MCF 10A (cell line): ENCODE results near the gene NOP14. TPM values are rescaled to one million over a fixed set of nuclear protein-coding genes. Genes with fewer than 3 reads are reported as not detected.
A peak's percentile ranks its signal among the peaks of the same experiment; 100 is the strongest.
"Not testable (repeated sequence)": the region's sequence is repeated elsewhere in the genome, so short reads cannot be mapped to it uniquely, and the experiment has no call there.

Experiments
- BruUV-seq: library from RNA; stranded (reverse); fragments of 400-500 nt; replicated peaks from 2 replicates; lab custom pipeline; 2021; lab: Mats Ljungman, UMichigan
- CTCF ChIA-PET: fragments of 300-600 bp; sonication (Branson Sonifier 250); formaldehyde crosslinking; extraction: SDS; loops from one replicate; lab custom pipeline; 2021; ENCODE audit warnings: antibody characterized with exemption, inconsistent platforms; lab: Yijun Ruan, JAX
- POLR2A ChIA-PET: fragments of 300-600, 350-650 bp; sonication (Branson Sonifier 250); formaldehyde crosslinking; extraction: SDS; loops from one replicate; lab custom pipeline; 2020; ENCODE audit warnings: antibody characterized with exemption, inconsistent platforms; lab: Yijun Ruan, JAX
- DNase-seq: peaks from one replicate; pipeline ENCODE4 v3.0.0-alpha.2; 2018; ENCODE audit not compliant: unreplicated experiment
- H3K27ac Mint-ChIP-seq: one replicate; pipeline ENCODE4 v1.8.0; 2022; ENCODE audit warnings: mild to moderate bottlenecking, low read depth, mixed read lengths; ENCODE audit not compliant: unreplicated experiment
- H3K27me3 Mint-ChIP-seq: one replicate; pipeline ENCODE4 v1.8.0; 2022; ENCODE audit warnings: mixed read lengths; ENCODE audit not compliant: insufficient read depth, unreplicated experiment
- H3K36me3 Mint-ChIP-seq: one replicate; pipeline ENCODE4 v1.8.0; 2022; ENCODE audit warnings: mild to moderate bottlenecking, moderate library complexity, mixed read lengths; ENCODE audit not compliant: insufficient read depth, unreplicated experiment
- H3K4me1 Mint-ChIP-seq: one replicate; pipeline ENCODE4 v1.8.0; 2022; ENCODE audit warnings: mixed read lengths; ENCODE audit not compliant: insufficient read depth, unreplicated experiment
- H3K4me3 Mint-ChIP-seq: one replicate; pipeline ENCODE4 v1.8.0; 2022; ENCODE audit warnings: mild to moderate bottlenecking, moderate library complexity, mixed read lengths; ENCODE audit not compliant: unreplicated experiment
- H3K9me3 Mint-ChIP-seq: one replicate; pipeline ENCODE4 v1.8.0; 2022; ENCODE audit warnings: mixed read lengths; ENCODE audit not compliant: unreplicated experiment
- intact Hi-C: fragments of 100-400 bp; cut with micrococcal nuclease; formaldehyde crosslinking; loops from 2 replicates; pipeline ENCODE4 v1.14.1; 2022
- total RNA-seq: library from RNA; stranded (reverse); gene quantifications from 2 replicates; pipeline ENCODE4 v1.2.3, GENCODE V29; 2022
- TF ChIP-seq, protein P1 (sequence below): fragments of 200-600 bp; IDR thresholded peaks from one replicate; pipeline ENCODE4 v1.8.0; 2022; ENCODE audit warnings: antibody characterized with exemption, mild to moderate bottlenecking; ENCODE audit not compliant: unreplicated experiment

The NOP14 gene
- total RNA-seq, 1 experiment from 2014 or later: 65.6 TPM

DNA sequence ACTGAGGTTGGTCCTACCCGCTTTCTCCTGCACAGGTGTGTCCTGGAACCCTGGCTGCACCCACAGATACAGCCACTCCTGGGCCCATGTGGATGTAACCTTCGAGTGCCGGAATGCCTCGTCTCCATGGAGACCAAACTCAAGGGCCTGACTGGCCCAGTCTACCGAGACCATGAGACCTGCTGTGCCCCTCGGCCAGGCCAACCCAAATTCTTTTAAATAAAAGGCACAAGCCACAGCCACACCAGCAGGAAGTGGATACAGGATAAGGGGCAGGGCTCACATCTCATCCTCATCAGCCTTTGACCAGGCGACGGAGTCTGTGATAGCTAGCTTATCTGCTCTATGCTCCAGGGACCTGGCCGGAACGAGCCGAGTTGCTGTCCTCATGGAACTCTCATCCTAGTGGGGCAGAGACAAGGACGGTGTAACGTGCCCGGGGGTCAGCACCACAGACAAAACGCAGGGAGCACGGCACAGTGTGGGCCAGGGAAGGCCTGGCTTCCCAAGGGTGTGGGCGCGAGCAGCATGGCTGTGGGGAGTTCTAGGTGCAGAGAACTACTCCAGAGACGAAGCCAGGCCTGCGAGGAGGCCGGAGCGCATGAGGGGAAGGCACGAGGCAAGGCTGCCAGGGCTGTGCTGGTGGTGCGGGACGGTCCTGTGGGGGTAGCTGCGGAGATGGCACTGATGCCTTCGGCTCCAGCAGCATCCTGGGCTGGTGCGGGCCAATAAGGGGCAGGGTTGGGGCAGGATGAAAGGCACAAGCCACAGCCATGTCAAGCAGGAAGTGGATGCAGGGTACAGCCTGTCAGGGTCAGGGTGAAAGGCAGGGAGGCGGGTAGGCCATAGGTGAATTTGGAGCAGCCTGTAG is 22.7 kb downstream of the NOP14 start:
- intact Hi-C loops: no loop called here
- ChIA-PET POLR2A (interaction anchor here (0.6 to 0.9 kb wide), 2 partner anchors 23 to 193 kb away, joined by 3 read pairs; partner anchors contain the start of gene GRK4), CTCF (interaction anchor here (1.1 kb wide), 1 partner anchor 13 kb away, joined by 3 read pairs; no protein-coding TSS in a partner anchor)
- Mint-ChIP-seq H3K27me3 (no peaks in the 10 kb centered on the region), H3K9me3 (no peaks in the 10 kb centered on the region), H3K4me3 (no peak overlapping the region), H3K4me1 (peaks cover 26% of the 10 kb centered on the region), H3K27ac (no peak overlapping the region), H3K36me3 (peaks cover 91% of the 10 kb centered on the region)
- TF ChIP-seq, protein P1, sequence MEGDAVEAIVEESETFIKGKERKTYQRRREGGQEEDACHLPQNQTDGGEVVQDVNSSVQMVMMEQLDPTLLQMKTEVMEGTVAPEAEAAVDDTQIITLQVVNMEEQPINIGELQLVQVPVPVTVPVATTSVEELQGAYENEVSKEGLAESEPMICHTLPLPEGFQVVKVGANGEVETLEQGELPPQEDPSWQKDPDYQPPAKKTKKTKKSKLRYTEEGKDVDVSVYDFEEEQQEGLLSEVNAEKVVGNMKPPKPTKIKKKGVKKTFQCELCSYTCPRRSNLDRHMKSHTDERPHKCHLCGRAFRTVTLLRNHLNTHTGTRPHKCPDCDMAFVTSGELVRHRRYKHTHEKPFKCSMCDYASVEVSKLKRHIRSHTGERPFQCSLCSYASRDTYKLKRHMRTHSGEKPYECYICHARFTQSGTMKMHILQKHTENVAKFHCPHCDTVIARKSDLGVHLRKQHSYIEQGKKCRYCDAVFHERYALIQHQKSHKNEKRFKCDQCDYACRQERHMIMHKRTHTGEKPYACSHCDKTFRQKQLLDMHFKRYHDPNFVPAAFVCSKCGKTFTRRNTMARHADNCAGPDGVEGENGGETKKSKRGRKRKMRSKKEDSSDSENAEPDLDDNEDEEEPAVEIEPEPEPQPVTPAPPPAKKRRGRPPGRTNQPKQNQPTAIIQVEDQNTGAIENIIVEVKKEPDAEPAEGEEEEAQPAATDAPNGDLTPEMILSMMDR: no peak
- no TSS peak for BruUV-seq
- no peak for DNase-seq

DNA sequence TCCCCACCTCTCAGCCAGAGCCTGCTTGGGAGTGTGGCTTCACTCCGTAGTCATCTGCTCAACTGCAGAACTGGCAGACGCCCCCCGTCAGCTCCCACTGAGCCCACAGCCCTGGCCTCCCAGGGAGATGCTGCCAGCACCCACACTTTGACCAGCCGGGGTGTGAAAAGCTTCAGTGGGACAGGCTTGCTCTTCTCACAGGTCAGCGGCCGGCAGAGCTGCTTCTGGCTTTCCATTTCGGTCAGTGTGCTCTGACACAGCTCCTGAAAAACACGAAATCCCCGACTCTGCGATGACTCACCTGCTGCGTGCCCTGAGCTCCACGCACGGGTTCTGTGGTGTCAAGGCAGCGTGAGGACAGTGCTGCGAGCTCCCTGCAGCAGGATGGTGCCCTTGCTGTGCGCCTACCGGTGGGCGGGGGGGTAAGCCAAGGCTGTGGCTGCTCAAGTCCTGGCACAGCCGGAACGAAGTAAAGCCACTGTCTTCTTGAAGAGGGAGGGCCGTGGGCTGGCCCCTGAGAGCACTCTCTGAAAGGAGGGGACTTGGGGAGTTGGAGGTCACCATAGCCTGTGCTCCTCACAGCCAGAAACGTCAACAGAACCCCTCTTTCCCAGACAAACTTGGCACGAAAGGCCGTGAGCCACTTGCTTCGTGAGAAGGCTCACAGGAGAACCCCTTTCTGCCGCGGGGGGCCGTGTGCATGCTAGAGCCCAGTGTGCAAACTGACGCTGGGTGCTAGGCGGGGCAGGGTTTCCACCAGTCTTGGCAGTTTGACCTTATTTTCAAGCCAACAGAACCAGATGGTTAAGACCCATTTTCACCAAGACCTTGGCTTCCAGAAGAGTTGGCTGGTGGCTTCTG is 23.6 kb downstream of the NOP14 start:
- peaks cover 82% of the 10 kb centered on the region for H3K36me3 Mint-ChIP-seq
- intact Hi-C loops: loop anchor here (5.0 kb wide), 1 partner anchor 97 kb away; the partner anchor contains the start of gene ADD1

DNA sequence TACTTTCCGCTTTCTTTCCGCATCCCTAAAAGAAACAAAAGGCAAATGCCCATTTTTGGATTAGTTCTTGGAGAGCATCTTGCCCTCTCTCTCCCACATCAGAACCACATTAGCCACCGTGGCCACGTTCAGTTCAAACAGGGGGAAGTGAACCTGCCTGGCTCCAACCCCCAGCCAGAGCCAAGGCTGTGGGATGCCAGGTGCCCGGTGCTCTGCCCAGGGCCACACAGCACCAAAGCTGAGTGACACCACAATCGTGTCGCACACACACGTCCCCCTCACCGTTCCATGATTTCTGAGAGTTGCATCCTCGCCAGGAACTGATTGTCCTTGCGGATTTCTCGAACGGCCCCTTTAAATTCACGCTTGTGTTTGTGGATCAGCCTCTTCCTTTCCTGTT is 24.3 kb downstream of the NOP14 start:
- Mint-ChIP-seq H3K4me1 (peaks cover 27% of the 10 kb centered on the region), H3K36me3 (peaks cover 75% of the 10 kb centered on the region), H3K27me3 (no peaks in the 10 kb centered on the region), H3K9me3 (no peaks in the 10 kb centered on the region), H3K27ac (no peak overlapping the region), H3K4me3 (no peak overlapping the region)
- DNase-seq: no peak
- BruUV-seq: no TSS peak
- CTCF ChIA-PET: interaction anchor here (0.6 to 4.8 kb wide), 3 partner anchors 9 to 176 kb away, joined by 4 to 30 read pairs (median 5); no protein-coding TSS in a partner anchor
- POLR2A ChIA-PET: interaction anchor here (0.6 to 5.3 kb wide), 3 partner anchors 9 to 75 kb away, joined by 3 to 120 read pairs (median 43); partner anchors contain the start of genes GRK4 and NOP14
- TF ChIP-seq, protein P1: no peak
- intact Hi-C loops: loop anchor here (5.0 kb wide), 1 partner anchor 97 kb away; the partner anchor contains the start of gene ADD1

More for the DNA sequence above, 23.6 kb downstream of the NOP14 start:
- CTCF ChIA-PET: interaction anchor here (0.5 to 4.8 kb wide), 4 partner anchors 9 to 222 kb away, joined by 3 to 30 read pairs (median 4); no protein-coding TSS in a partner anchor
- no TSS peak for BruUV-seq
- peaks cover 27% of the 10 kb centered on the region for H3K4me1 Mint-ChIP-seq
- H3K9me3 Mint-ChIP-seq: no peaks in the 10 kb centered on the region
- no peak overlapping the region for H3K27ac Mint-ChIP-seq
- TF ChIP-seq, protein P1: no peak
- DNase-seq: no peak
- no peaks in the 10 kb centered on the region for H3K27me3 Mint-ChIP-seq
- H3K4me3 Mint-ChIP-seq: no peak overlapping the region
- POLR2A ChIA-PET: interaction anchor here (0.6 to 5.3 kb wide), 3 partner anchors 8 to 76 kb away, joined by 3 to 43 read pairs (median 3); partner anchors contain the start of gene GRK4

DNA sequence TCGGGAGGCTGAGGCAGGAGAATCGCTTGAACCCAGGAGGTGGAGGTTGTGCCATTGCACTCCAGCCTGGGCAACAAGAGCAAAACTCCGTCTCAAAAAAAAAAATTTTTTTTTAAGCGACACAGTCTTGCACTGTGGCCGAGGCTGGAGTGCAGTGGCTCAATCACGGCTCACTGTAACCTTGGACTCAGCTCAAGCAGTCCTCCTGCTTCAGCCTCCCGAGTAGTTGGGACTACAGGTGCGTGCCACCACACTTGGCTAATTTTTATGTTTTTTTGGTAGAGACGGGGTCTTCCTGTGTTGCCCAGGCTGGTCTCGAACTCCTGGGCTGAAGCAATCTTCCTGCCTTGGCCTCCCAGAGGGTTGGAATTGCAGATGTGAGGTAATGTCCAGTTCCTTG is 24.8 kb downstream of the NOP14 start:
- peaks cover 70% of the 10 kb centered on the region for H3K36me3 Mint-ChIP-seq
- BruUV-seq: not testable (repeated sequence)

More for the DNA sequence above, 24.8 kb downstream of the NOP14 start:
- POLR2A ChIA-PET: interaction anchor here (1.2 to 5.3 kb wide), 6 partner anchors 10 to 182 kb away, joined by 4 to 120 read pairs (median 23); partner anchors contain the start of genes GRK4, NOP14 and TNIP2
- H3K9me3 Mint-ChIP-seq, H3K4me3 Mint-ChIP-seq, H3K27me3 Mint-ChIP-seq, DNase-seq: not testable (repeated sequence)
- intact Hi-C loops: loop anchor here (5.0 kb wide), 1 partner anchor 96 kb away; the partner anchor contains the start of gene ADD1
- H3K27ac Mint-ChIP-seq: peak overlapping the region; percentile 84
- H3K4me1 Mint-ChIP-seq: peaks cover 28% of the 10 kb centered on the region
- CTCF ChIA-PET: interaction anchor here (0.6 to 4.8 kb wide), 3 partner anchors 10 to 504 kb away, joined by 3 to 30 read pairs (median 4); partner anchors contain the start of gene HGFAC
